GM12873 (cell line): ENCODE measurements around the gene KNSTRN.

Source experiments
- CTCF ChIP-seq: IDR thresholded peaks from 2 replicates; pipeline ENCODE4 v1.5.1; 2012; ENCODE audit warnings: low read depth, mild to moderate bottlenecking, moderate library complexity, low read length, control low read depth; ENCODE audit not compliant: insufficient read depth; ENCODE audit errors: missing control alignments

KNSTRN gene

GRCh38 chr15:40428185-40428584 lies 45.7 kb downstream of the KNSTRN start:
- no peak for TF ChIP-seq CTCF

- no peak for TF ChIP-seq CTCF
These were observed 46.7 kb downstream of the KNSTRN start for GRCh38 chr15:40429068-40429710.

GRCh38 chr15:40430271-40430805 lies 47.8 kb downstream of the KNSTRN start:
- TF ChIP-seq CTCF: no peak

GRCh38 chr15:40435023-40435709 lies 52.6 kb downstream of the KNSTRN start:
- TF ChIP-seq CTCF: no peak

GRCh38 chr15:40435710-40436089 lies 53.2 kb downstream of the KNSTRN start:
- TF ChIP-seq CTCF: no peak

- TF ChIP-seq CTCF: no peak
These were observed 53.8 kb downstream of the KNSTRN start for GRCh38 chr15:40436116-40436891.
